Prostate gland (tissue), 2 donors: ENCODE results near the gene FOXP4. TPM values are rescaled to one million over a fixed set of nuclear protein-coding genes. Genes with fewer than 3 reads are reported as not detected.

ENCODE experiments used
- DNase-seq: peaks from one replicate; pipeline ENCODE4 v3.0.0-alpha.2; 2019; ENCODE audit warnings: low spot score
- H3K27ac ChIP-seq, 2 donors: fragments of 200-600 bp; sonication (generic); 2 replicates each; pipeline ENCODE4 v1.5.1; 2017 to 2019
- H3K27me3 ChIP-seq: fragments of 200-600 bp; sonication (generic); replicated peaks from 2 replicates; pipeline ENCODE4 v1.5.1; 2019; ENCODE audit not compliant: insufficient read depth
- H3K36me3 ChIP-seq, 2 donors: fragments of 200-600 bp; sonication (generic); 1 replicate in 1 of 2; 2 replicates in 1 of 2; pipeline versions ENCODE4 v1.5.1 to v1.8.1; 2017 to 2019
- H3K4me1 ChIP-seq: fragments of 200-600 bp; sonication (generic); replicated peaks from 2 replicates; pipeline ENCODE4 v1.5.1; 2019
- H3K4me3 ChIP-seq, 2 donors: fragments of 200-600 bp; sonication (generic); 2 replicates each; pipeline ENCODE4 v1.5.1; 2017 to 2019
- H3K9me3 ChIP-seq: fragments of 200-600 bp; sonication (generic); 2 replicates; pipeline ENCODE4 v1.5.1; 2017
- CTCF ChIP-seq, 4 experiments: fragments of 200-600 bp in 2 of 4; fragments of 450-650 bp in 2 of 4; sonication (generic) in 2 of 4; IDR thresholded peaks; 1 replicate in 3 of 4; 2 replicates in 1 of 4; pipeline ENCODE4 v1.5.1; 2016 to 2019; ENCODE audit warnings: antibody characterized with exemption in 4 of 4, mild to moderate bottlenecking in 2 of 4, moderate library complexity in 2 of 4
- POLR2A ChIP-seq: fragments of 450-650 bp; IDR thresholded peaks from one replicate; pipeline ENCODE4 v1.6.1; 2016; ENCODE audit warnings: antibody characterized with exemption, mild to moderate bottlenecking
- POLR2AphosphoS5 ChIP-seq: sonication (generic); formaldehyde crosslinking; IDR thresholded peaks from one replicate; pipeline ENCODE4 v1.6.1; 2017; ENCODE audit warnings: antibody characterized with exemption
- WGBS: methylation state at CpG from one replicate; pipeline ENCODE4 v1.1.5; 2018; 5-methylcytosine and 5-hydroxymethylcytosine counted together
- intact Hi-C: fragments of 100-400 bp; cut with DNase I; formaldehyde crosslinking; loops from one replicate; pipeline ENCODE4 v1.14.2; 2022
- total RNA-seq, 2 donors: library from RNA; depleted of rRNA; stranded (reverse); fragments of >200 nt; gene quantifications; one replicate each; pipeline ENCODE4 v1.1.0, GENCODE V29; 2016

The FOXP4 gene
- total RNA-seq, 2 donors from 2014 or later: 24.8 to 53.5 TPM

- intact Hi-C loops: no loop called here
- no peak for TF ChIP-seq POLR2AphosphoS5
- no peak for TF ChIP-seq POLR2A
- no peak for TF ChIP-seq CTCF (IDR thresholded peaks at IDR 0.05)
- Histone ChIP-seq H3K27me3 (no peaks in the 10 kb centered on the region), H3K36me3 (no peaks in the 10 kb centered on the region), H3K27ac (no peak overlapping the region), H3K9me3 (no peaks in the 10 kb centered on the region), H3K4me1 (peaks cover 24% of the 10 kb centered on the region), H3K4me3 (no peak overlapping the region)
- DNase-seq: no peak
- 61% methylated on average over 12 of the region's 12 CpGs for WGBS
These were observed 35.3 kb downstream of the FOXP4 start for GRCh38 chr6:41581381-41581991.

GRCh38 chr6:41582540-41582939 is 36.4 kb downstream of the FOXP4 start:
- TF ChIP-seq POLR2A (no peak), POLR2AphosphoS5 (no peak), CTCF (IDR thresholded peaks at IDR 0.05) (no peak)
- Histone ChIP-seq H3K27me3 (no peaks in the 10 kb centered on the region), H3K4me1 (peaks cover 20% of the 10 kb centered on the region), H3K9me3 (no peaks in the 10 kb centered on the region), H3K36me3 (no peaks in the 10 kb centered on the region), H3K4me3 (no peak overlapping the region), H3K27ac (no peak overlapping the region)
- intact Hi-C loops: no loop called here
- 91% methylated on average over 5 of the region's 5 CpGs for WGBS
- DNase-seq: no peak

GRCh38 chr6:41583565-41583964 is 37.4 kb downstream of the FOXP4 start:
- DNase-seq: no peak
- H3K27ac ChIP-seq: peak overlapping the region in 1 of 2 donors; percentile 5
- H3K27me3 ChIP-seq: no peaks in the 10 kb centered on the region
- H3K9me3 ChIP-seq: no peaks in the 10 kb centered on the region
- intact Hi-C loops: no loop called here
- 76% methylated on average over 1 of the region's 1 CpG for WGBS
- TF ChIP-seq POLR2A: no peak
- peaks cover 14% of the 10 kb centered on the region for H3K4me1 ChIP-seq
- H3K4me3 ChIP-seq: no peak overlapping the region
- H3K36me3 ChIP-seq: no peaks in the 10 kb centered on the region

- H3K27ac ChIP-seq: peak overlapping the region in 1 of 2 donors; percentile 22
- TF ChIP-seq POLR2A (no peak), POLR2AphosphoS5 (no peak), CTCF (IDR thresholded peaks at IDR 0.05) (no peak)
- no peaks in the 10 kb centered on the region for H3K9me3 ChIP-seq
- intact Hi-C loops: no loop called here
- DNase-seq: no peak
- WGBS: 71% methylated on average over 6 of the region's 6 CpGs
- H3K36me3 ChIP-seq: no peaks in the 10 kb centered on the region
- no peak overlapping the region for H3K4me3 ChIP-seq
- peaks cover 9% of the 10 kb centered on the region for H3K4me1 ChIP-seq
- H3K27me3 ChIP-seq: no peaks in the 10 kb centered on the region
These were observed 38.0 kb downstream of the FOXP4 start for GRCh38 chr6:41584205-41584604.

- 50% methylated on average over 11 of the region's 11 CpGs for WGBS
- no peak for TF ChIP-seq CTCF (IDR thresholded peaks at IDR 0.05)
- peak; percentile 21 for TF ChIP-seq POLR2AphosphoS5
- no peak for TF ChIP-seq POLR2A
- intact Hi-C loops: no loop called here
- Histone ChIP-seq H3K27me3 (no peaks in the 10 kb centered on the region), H3K4me3 (no peak overlapping the region), H3K36me3 (no peaks in the 10 kb centered on the region), H3K27ac (peak overlapping the region in 1 of 2 donors; percentile 22), H3K4me1 (peaks cover 9% of the 10 kb centered on the region), H3K9me3 (no peaks in the 10 kb centered on the region)
- DNase-seq: peak; percentile 60
These were observed 38.6 kb downstream of the FOXP4 start for GRCh38 chr6:41584668-41585205.
